ENCODE results near the gene HOXC6. TPM values are rescaled to one million over a fixed set of nuclear protein-coding genes. Genes with fewer than 3 reads are reported as not detected.

Gene HOXC6
- total and polyA plus RNA-seq, 2 of the 13 experiments (the other 11 are each of a cell fraction or from before 2014, with no cell fraction given): not detected

GRCh38 chr12:53994264-53995001 is 33.8 kb upstream of the HOXC6 start (continued):
- TF ChIP-seq ZBTB49 (CRISPR knock-in tag; IDR thresholded peaks at IDR 0.05; ENCODE audit: borderline replicate concordance) (no peak), TFDP1 (CRISPR knock-in tag; IDR thresholded peaks at IDR 0.05; ENCODE audit: borderline replicate concordance) (peak; percentile 75; the same call in 1 of the 2 replicates), MED1 (CRISPR knock-in tag; IDR thresholded peaks at IDR 0.05) (peak; percentile 39; the same call in 1 of the 2 replicates), PHF20 (CRISPR knock-in tag; IDR thresholded peaks at IDR 0.05) (no peak), ISL2 (CRISPR knock-in tag; IDR thresholded peaks at IDR 0.05) (0 out of 2 replicates have a peak, but pooled peaks have one; percentile 36), HDAC2 (CRISPR knock-in tag; IDR thresholded peaks at IDR 0.05) (peak; percentile 38; the same call in 1 of the 2 replicates), KDM2A (CRISPR knock-in tag; IDR thresholded peaks at IDR 0.05; ENCODE audit: borderline replicate concordance, low read depth) (0 out of 2 replicates have a peak, but pooled peaks have one; percentile 36), ZBTB39 (CRISPR knock-in tag; IDR thresholded peaks at IDR 0.05) (no peak)

All from HepG2 (cell line).